CD8-positive, alpha-beta memory T cell (primary cell): Measurements from ENCODE around the gene CEACAM4. TPM values are rescaled to one million over a fixed set of nuclear protein-coding genes. Genes with fewer than 3 reads are reported as not detected.
"Not testable (repeated sequence)": the region's sequence is repeated elsewhere in the genome, so short reads cannot be mapped to it uniquely, and the experiment has no call there.

Experiments
- CTCF ChIA-PET: fragments of 350-600 bp; sonication (Branson Sonifier 250); formaldehyde crosslinking; loops from one replicate; lab custom pipeline; 2021; ENCODE audit warnings: antibody characterized with exemption; lab: Charles Lee
- POLR2A ChIA-PET: fragments of 350-600 bp; sonication (Branson Sonifier 250); formaldehyde crosslinking; loops from one replicate; lab custom pipeline; 2021; ENCODE audit warnings: antibody characterized with exemption; lab: Charles Lee
- DNase-seq, 5 donors: peaks; one replicate each; pipeline versions ENCODE4 v3.0.0 to v3.0.0-alpha.2; 2020 to 2022; ENCODE audit warnings: mixed read lengths in 1 of 5
- H3K27ac ChIP-seq: one replicate; pipeline ENCODE4 v1.7.0; 2013; ENCODE audit warnings: low read depth, mild to moderate bottlenecking, low read length, moderate library complexity
- H3K27me3 ChIP-seq: 2 replicates; pipeline ENCODE4 v1.7.0; 2013; ENCODE audit warnings: low read length, mild to moderate bottlenecking; ENCODE audit not compliant: insufficient read depth, poor library complexity, severe bottlenecking
- H3K36me3 ChIP-seq: 2 replicates; pipeline ENCODE4 v1.7.0; 2013; ENCODE audit warnings: mild to moderate bottlenecking, low read length, moderate library complexity; ENCODE audit not compliant: insufficient read depth
- H3K4me1 ChIP-seq: 2 replicates; pipeline ENCODE4 v1.7.0; 2013; ENCODE audit warnings: mild to moderate bottlenecking, low read length, moderate library complexity; ENCODE audit not compliant: insufficient read depth
- H3K4me3 ChIP-seq: 2 replicates; pipeline ENCODE4 v1.7.0; 2013; ENCODE audit warnings: mild to moderate bottlenecking, low read length
- H3K9me3 ChIP-seq: 2 replicates; pipeline ENCODE4 v1.7.0; 2013; ENCODE audit warnings: mild to moderate bottlenecking, low read length
- H3K27ac Mint-ChIP-seq, 8 donors: one replicate each; pipeline ENCODE4 v1.8.0; 2020 to 2021; ENCODE audit warnings: mixed read lengths in 8 of 8, mild to moderate bottlenecking in 6 of 8, inconsistent platforms in 3 of 8, moderate library complexity in 3 of 8
- H3K27me3 Mint-ChIP-seq, 2 donors: one replicate each; pipeline ENCODE4 v1.8.0; 2020 to 2021; ENCODE audit warnings: mixed read lengths in 2 of 2, mild to moderate bottlenecking in 1 of 2, moderate library complexity in 1 of 2
- H3K36me3 Mint-ChIP-seq, 3 donors: one replicate each; pipeline ENCODE4 v1.8.0; 2020 to 2021; ENCODE audit warnings: mixed read lengths in 3 of 3, inconsistent platforms in 1 of 3, mild to moderate bottlenecking in 1 of 3
- H3K4me1 Mint-ChIP-seq, 3 donors: one replicate each; pipeline ENCODE4 v1.8.0; 2020 to 2021; ENCODE audit warnings: mixed read lengths in 3 of 3, inconsistent platforms in 1 of 3, mild to moderate bottlenecking in 1 of 3
- H3K4me3 Mint-ChIP-seq, 7 donors: one replicate each; pipeline ENCODE4 v1.8.0; 2020 to 2021; ENCODE audit warnings: mixed read lengths in 7 of 7, mild to moderate bottlenecking in 6 of 7, moderate library complexity in 4 of 7, inconsistent platforms in 2 of 7
- H3K9me3 Mint-ChIP-seq, 5 donors: one replicate each; pipeline ENCODE4 v1.8.0; 2020 to 2022; ENCODE audit warnings: mixed read lengths in 5 of 5, mild to moderate bottlenecking in 3 of 5, moderate library complexity in 2 of 5, inconsistent platforms in 1 of 5
- polyA plus RNA-seq: library from polyadenylated mRNA; unstranded; fragments of 300-500 nt; fragmentation: Illumina TruSeq; gene quantifications from one replicate; pipeline ENCODE4 v1.2.3, GENCODE V29; 2021
- total RNA-seq, 2 experiments: library from RNA; stranded (reverse); gene quantifications; one replicate each; pipeline ENCODE4 v1.2.3, GENCODE V29; 2021

The CEACAM4 gene
- total and polyA plus RNA-seq, 3 experiments from 2014 or later, result not detected

DNA sequence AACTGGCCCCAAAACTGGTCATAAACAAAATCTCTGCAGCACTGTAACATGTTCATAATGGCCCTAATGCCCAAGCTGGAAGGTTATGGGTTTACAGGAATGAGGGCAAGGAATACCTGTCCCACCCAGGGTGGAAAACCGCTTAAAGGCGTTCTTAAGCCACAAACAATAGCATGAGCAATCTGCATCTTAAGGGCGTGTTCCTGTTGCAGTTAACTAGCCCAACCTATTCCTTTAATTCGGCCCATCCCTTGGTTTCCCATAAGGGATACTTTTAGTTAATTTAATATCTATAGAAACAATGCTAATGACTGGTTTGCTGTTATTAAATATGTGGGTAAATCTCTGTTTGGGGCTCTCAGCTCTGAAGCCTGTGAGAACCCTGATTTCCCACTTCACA, 45.8 kb downstream of the CEACAM4 start:
- Mint-ChIP-seq H3K4me1 (peaks cover 12 to 14% (median 13%) of the 10 kb centered on the region in 3 donors), H3K36me3 (peaks cover 41 to 90% (median 47%) of the 10 kb centered on the region in 3 donors), H3K9me3 (peaks cover 2 to 15% (median 6%) of the 10 kb centered on the region in 5 donors)
- H3K27ac Mint-ChIP-seq, H3K4me3 ChIP-seq, H3K27ac ChIP-seq, POLR2A ChIA-PET, H3K27me3 Mint-ChIP-seq, H3K4me3 Mint-ChIP-seq, H3K27me3 ChIP-seq, DNase-seq, H3K9me3 ChIP-seq: not testable (repeated sequence)
- Histone ChIP-seq H3K4me1 (peaks cover 11% of the 10 kb centered on the region), H3K36me3 (peaks cover 61% of the 10 kb centered on the region)
- CTCF ChIA-PET, result interaction anchor here (1.2 to 1.5 kb wide), 2 partner anchors 13 to 18 kb away, joined by 3 read pairs; no protein-coding TSS in a partner anchor

DNA sequence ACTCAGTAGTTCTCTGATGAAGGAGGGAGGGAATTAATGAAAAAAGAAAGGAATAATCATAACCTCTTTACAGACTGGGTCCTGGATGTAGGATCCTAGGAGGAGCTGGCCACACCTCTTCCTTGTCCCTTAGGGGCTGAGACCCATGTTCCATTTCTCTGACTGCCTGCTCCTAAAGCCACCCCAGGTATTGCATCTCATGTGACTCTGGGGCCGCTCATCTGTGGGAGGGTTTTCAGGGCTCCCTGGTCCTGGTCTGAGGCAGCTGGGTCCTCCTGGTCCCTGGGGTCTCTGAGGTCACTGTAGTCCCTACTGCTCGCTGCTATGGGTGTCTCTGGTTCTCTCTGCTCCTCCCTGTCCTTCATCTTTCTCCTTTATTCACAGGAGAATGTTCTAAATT, 48.0 kb downstream of the CEACAM4 start:
- Histone ChIP-seq H3K4me1 (peaks cover 20% of the 10 kb centered on the region), H3K36me3 (peaks cover 42% of the 10 kb centered on the region), H3K27me3 (no peaks in the 10 kb centered on the region), H3K4me3 (no peak overlapping the region), H3K27ac (no peak overlapping the region), H3K9me3 (no peaks in the 10 kb centered on the region)
- CTCF ChIA-PET, result interaction anchor here (1.4 kb wide), 1 partner anchor 40 kb away, joined by 4 read pairs; no protein-coding TSS in a partner anchor
- H3K27ac Mint-ChIP-seq, result peak overlapping the region in 2 of 8 donors; percentile 36 to 61
- H3K27me3 Mint-ChIP-seq, result no peaks in the 10 kb centered on the region
- DNase-seq, result no peak
- peaks cover 2 to 15% (median 6%) of the 10 kb centered on the region in 5 donors for H3K9me3 Mint-ChIP-seq
- H3K4me3 Mint-ChIP-seq, result no peak overlapping the region
- H3K4me1 Mint-ChIP-seq, result peaks cover 22 to 26% (median 23%) of the 10 kb centered on the region in 3 donors
- peaks cover 36 to 73% (median 47%) of the 10 kb centered on the region in 3 donors for H3K36me3 Mint-ChIP-seq
- POLR2A ChIA-PET, result no interaction called here

DNA sequence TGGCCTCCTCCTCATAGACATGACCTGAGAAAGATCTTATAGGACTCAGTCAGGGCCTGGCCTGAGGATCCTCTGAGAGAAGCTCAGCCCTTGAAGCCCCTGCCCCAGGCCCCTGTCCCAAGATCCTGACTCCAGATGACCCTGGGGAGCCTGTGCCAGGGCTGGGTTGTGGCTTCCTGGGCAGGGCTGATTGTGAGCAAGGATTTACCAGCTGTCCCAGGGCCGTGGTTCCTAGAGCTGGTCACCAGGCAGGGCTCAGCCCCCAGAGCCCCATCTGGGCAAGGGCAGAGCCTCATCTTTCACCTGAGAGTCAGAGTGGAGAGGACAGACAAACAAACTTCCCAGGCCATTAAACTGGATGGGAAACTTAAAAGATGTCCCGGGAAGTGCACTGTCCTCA, 49.0 kb downstream of the CEACAM4 start:
- peaks cover 28 to 70% (median 38%) of the 10 kb centered on the region in 3 donors for H3K36me3 Mint-ChIP-seq
- H3K4me1 Mint-ChIP-seq, result peaks cover 23 to 26% (median 24%) of the 10 kb centered on the region in 3 donors
- Histone ChIP-seq H3K27me3 (no peaks in the 10 kb centered on the region), H3K27ac (no peak overlapping the region), H3K4me1 (peaks cover 20% of the 10 kb centered on the region), H3K4me3 (no peak overlapping the region), H3K9me3 (no peaks in the 10 kb centered on the region), H3K36me3 (peaks cover 42% of the 10 kb centered on the region)
- peaks cover 1 to 11% (median 6%) of the 10 kb centered on the region in 5 donors for H3K9me3 Mint-ChIP-seq
- no peak for DNase-seq
- H3K4me3 Mint-ChIP-seq, result no peak overlapping the region
- no peaks in the 10 kb centered on the region for H3K27me3 Mint-ChIP-seq
- POLR2A ChIA-PET, result no interaction called here
- H3K27ac Mint-ChIP-seq, result no peak overlapping the region
- CTCF ChIA-PET, result interaction anchor here (3.7 kb wide), 1 partner anchor 128 kb away, joined by 20 read pairs; no protein-coding TSS in a partner anchor

DNA sequence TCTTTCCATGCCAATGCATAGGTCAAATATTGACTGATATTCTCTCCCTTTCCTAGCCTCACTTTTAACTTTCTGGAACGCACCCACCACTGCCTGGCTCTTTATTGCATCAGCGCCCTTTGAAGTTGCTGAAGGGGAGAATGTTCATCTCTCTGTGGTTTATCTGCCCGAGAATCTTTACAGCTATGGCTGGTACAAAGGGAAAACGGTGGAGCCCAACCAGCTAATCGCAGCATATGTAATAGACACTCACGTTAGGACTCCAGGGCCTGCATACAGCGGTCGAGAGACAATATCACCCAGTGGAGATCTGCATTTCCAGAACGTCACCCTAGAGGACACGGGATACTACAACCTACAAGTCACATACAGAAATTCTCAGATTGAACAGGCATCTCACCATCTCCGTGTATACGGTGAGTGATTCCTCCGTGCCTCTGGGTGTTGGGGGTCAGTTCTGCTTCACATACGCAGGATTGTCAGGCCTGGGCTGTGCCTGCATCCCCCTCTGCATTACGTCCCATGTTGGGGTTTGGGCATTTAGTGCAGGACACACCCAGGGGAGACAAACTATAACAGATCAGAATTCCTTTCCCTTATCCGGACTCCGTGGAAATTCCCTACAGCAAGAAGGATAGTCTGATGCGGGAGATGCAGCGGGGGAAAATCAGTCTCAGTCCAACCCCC, 49.6 kb downstream of the CEACAM4 start:
- H3K4me3 ChIP-seq, result no peak overlapping the region
- Mint-ChIP-seq H3K9me3 (peaks cover 0 to 10% (median 6%) of the 10 kb centered on the region in 5 donors), H3K4me1 (peaks cover 23 to 26% (median 24%) of the 10 kb centered on the region in 3 donors), H3K27ac (peak overlapping the region in 3 of 8 donors; percentile 3 to 63 (median 50)), H3K4me3 (no peak overlapping the region), H3K27me3 (no peaks in the 10 kb centered on the region), H3K36me3 (peaks cover 24 to 68% (median 34%) of the 10 kb centered on the region in 3 donors)
- H3K27me3 ChIP-seq, result no peaks in the 10 kb centered on the region
- peaks cover 20% of the 10 kb centered on the region for H3K4me1 ChIP-seq
- ChIA-PET CTCF (interaction anchor here (3.7 kb wide), 1 partner anchor 127 kb away, joined by 20 read pairs; no protein-coding TSS in a partner anchor), POLR2A (no interaction called here)
- H3K27ac ChIP-seq, result no peak overlapping the region
- H3K9me3 ChIP-seq, result no peaks in the 10 kb centered on the region
- peaks cover 42% of the 10 kb centered on the region for H3K36me3 ChIP-seq
- DNase-seq, result no peak

DNA sequence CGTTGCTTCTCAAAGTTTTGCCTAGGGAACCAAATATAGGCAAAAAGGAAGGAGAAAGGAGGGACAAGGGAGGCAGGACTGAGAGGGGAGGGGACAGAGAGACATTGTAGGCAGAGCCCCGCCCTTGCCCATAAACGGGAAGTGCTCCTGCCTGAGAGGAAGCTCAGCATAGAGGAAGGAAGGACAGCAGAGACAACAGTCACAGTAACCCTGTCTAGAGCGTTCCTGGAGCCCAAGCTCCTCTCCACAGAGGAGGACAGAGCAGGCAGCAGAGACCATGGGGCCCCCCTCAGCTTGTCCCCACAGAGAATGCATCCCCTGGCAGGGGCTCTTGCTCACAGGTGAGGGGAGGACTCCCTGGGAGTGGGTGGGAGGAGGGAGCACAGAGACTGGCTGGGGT, 50.9 kb downstream of the CEACAM4 start, which contains the start of gene CEACAM21:
Gene CEACAM21, plus strand, starts transcription at position 169 of the 400 bp plus-strand sequence. Its CDS starts 109 bp downstream, at position 278.
- peaks cover 20% of the 10 kb centered on the region for H3K4me1 ChIP-seq
- no peaks in the 10 kb centered on the region for H3K27me3 ChIP-seq
- peaks cover 0 to 2% (median 0%) of the 10 kb centered on the region in 5 donors for H3K9me3 Mint-ChIP-seq
- peaks cover 13 to 59% (median 21%) of the 10 kb centered on the region in 3 donors for H3K36me3 Mint-ChIP-seq
- H3K27ac ChIP-seq, result no peak within 1 kb of the TSS
- ChIA-PET CTCF (interaction anchor here (0.9 to 3.7 kb wide), 4 partner anchors 12 to 126 kb away, joined by 4 to 20 read pairs (median 5); no protein-coding TSS in a partner anchor), POLR2A (no interaction called here)
- H3K4me3 ChIP-seq, result peak within 1 kb of the TSS; percentile 46
- peak within 1 kb of the TSS in 7 of 8 donors; percentile 35 to 88 (median 75) for H3K27ac Mint-ChIP-seq
- peaks cover 26 to 28% (median 27%) of the 10 kb centered on the region in 3 donors for H3K4me1 Mint-ChIP-seq
- H3K36me3 ChIP-seq, result peaks cover 37% of the 10 kb centered on the region
- no peaks in the 10 kb centered on the region for H3K27me3 Mint-ChIP-seq
- no peaks in the 10 kb centered on the region for H3K9me3 ChIP-seq
- peak within 1 kb of the TSS in 6 of 7 donors; percentile 24 to 85 (median 52) for H3K4me3 Mint-ChIP-seq
- DNase-seq, result peak in 1 of 5 donors; percentile 42

DNA sequence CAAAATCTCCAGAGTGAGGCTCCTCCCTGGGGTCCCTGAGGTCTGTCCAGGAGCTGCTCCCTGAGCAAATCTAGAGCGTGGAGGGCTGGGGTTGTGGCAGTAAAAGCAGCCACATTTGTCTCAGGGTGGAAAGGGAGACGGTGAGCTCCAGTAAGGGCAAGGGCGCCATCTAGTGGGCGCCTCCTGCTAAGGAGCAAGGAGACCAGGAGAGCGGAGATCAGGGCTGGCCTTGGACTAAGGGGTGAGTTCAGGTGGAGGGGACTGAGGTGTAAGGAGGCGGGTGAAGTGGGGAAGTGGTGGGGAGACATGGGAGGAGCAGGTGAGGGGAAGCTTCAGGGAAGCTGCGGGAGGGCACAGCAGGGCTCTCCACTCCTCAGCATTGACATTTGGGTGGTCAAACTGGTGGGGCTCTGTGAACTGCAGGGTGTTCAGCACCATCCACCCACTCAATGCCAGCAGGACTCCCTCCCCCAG, 56.2 kb downstream of the CEACAM4 start:
- ChIA-PET CTCF (interaction anchor here (0.6 to 8.5 kb wide), 15 partner anchors 10 to 262 kb away, joined by 3 to 136 read pairs (median 7); partner anchors contain the start of gene DMAC2), POLR2A (interaction anchor here (1.8 kb wide), 1 partner anchor 25 kb away, joined by 4 read pairs; no protein-coding TSS in a partner anchor)
- Mint-ChIP-seq H3K9me3 (no peaks in the 10 kb centered on the region), H3K27ac (peak overlapping the region in 7 of 8 donors; percentile 29 to 83 (median 64)), H3K27me3 (no peaks in the 10 kb centered on the region), H3K4me1 (peaks cover 47 to 61% (median 56%) of the 10 kb centered on the region in 3 donors), H3K36me3 (peaks cover 0 to 47% (median 4%) of the 10 kb centered on the region in 3 donors), H3K4me3 (peak overlapping the region in 5 of 7 donors; percentile 29 to 61 (median 54))
- no peaks in the 10 kb centered on the region for H3K9me3 ChIP-seq
- no peak overlapping the region for H3K27ac ChIP-seq
- H3K36me3 ChIP-seq, result no peaks in the 10 kb centered on the region
- H3K4me1 ChIP-seq, result peaks cover 33% of the 10 kb centered on the region
- peak; percentile 75 to 87 (median 79) for DNase-seq
- no peak overlapping the region for H3K4me3 ChIP-seq
- no peaks in the 10 kb centered on the region for H3K27me3 ChIP-seq

DNA sequence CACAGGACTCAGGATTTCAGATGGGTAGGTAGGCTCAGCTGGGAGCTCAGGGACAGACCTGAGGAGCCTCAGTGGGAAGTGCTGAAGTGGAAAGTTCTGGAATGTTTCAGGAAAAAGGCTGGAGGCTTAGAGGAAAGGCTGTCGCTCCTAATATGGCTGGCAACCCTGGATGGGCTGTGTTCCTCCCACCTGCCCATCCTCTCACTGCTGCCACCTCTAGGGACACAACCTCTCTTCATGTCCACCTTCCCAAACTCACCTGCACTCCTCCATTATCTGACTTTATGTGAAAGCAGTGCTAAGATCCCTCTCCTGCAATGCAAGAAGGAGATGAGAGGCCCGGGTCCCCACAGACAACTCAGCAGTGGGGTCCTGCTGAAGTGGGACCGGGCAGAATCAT, 56.7 kb downstream of the CEACAM4 start:
- Mint-ChIP-seq H3K9me3 (no peaks in the 10 kb centered on the region), H3K36me3 (peaks cover 0 to 50% (median 6%) of the 10 kb centered on the region in 3 donors), H3K27ac (peak overlapping the region in 3 of 8 donors; percentile 11 to 83 (median 64)), H3K27me3 (no peaks in the 10 kb centered on the region), H3K4me1 (peaks cover 45 to 61% (median 54%) of the 10 kb centered on the region in 3 donors), H3K4me3 (peak overlapping the region in 2 of 7 donors; percentile 56 to 61)
- H3K27ac ChIP-seq, result no peak overlapping the region
- H3K36me3 ChIP-seq, result no peaks in the 10 kb centered on the region
- no peaks in the 10 kb centered on the region for H3K27me3 ChIP-seq
- no peak for DNase-seq
- ChIA-PET POLR2A (interaction anchor here (1.3 to 1.8 kb wide), 2 partner anchors 12 to 24 kb away, joined by 4 to 5 read pairs; no protein-coding TSS in a partner anchor), CTCF (interaction anchor here (0.6 to 8.5 kb wide), 14 partner anchors 10 to 262 kb away, joined by 3 to 136 read pairs (median 8); partner anchors contain the start of gene DMAC2)
- H3K9me3 ChIP-seq, result no peaks in the 10 kb centered on the region
- no peak overlapping the region for H3K4me3 ChIP-seq
- peaks cover 34% of the 10 kb centered on the region for H3K4me1 ChIP-seq
